Ovary (tissue), 9 donors: Measurements from ENCODE around the gene C4orf50. TPM values are rescaled to one million over a fixed set of nuclear protein-coding genes. Genes with fewer than 3 reads are reported as not detected.

Experiments used
- DNase-seq, 5 donors: peaks; one replicate each; pipeline ENCODE4 v3.0.0-alpha.2; 2019 to 2020
- H3K27ac ChIP-seq, 2 donors: fragments of 200-600 bp; one replicate each; pipeline versions ENCODE4 v1.5.1 to v1.8.0; 2019 to 2022
- H3K27me3 ChIP-seq: fragments of 200-600 bp; one replicate; pipeline ENCODE4 v1.8.0; 2022
- H3K36me3 ChIP-seq: fragments of 200-600 bp; sonication (generic); one replicate; pipeline ENCODE4 v1.5.1; 2019
- H3K4me1 ChIP-seq: one replicate; pipeline ENCODE4 v1.8.1; 2013; ENCODE audit warnings: mild to moderate bottlenecking, moderate library complexity; ENCODE audit not compliant: insufficient read depth
- H3K4me3 ChIP-seq: fragments of 200-600 bp; sonication (generic); one replicate; pipeline ENCODE4 v1.5.1; 2017
- H3K9me3 ChIP-seq, 2 donors: fragments of 200-600 bp in 1 of 2; sonication (generic) in 1 of 2; one replicate each; pipeline versions ENCODE4 v1.5.1 to v1.8.1; 2013 to 2019; ENCODE audit warnings: mild to moderate bottlenecking in 1 of 2, moderate library complexity in 1 of 2
- CTCF ChIP-seq, 3 donors: fragments of 450-650 bp in 2 of 3; fragments of 200-600 bp in 1 of 3; IDR thresholded peaks; one replicate each; pipeline versions ENCODE4 v1.5.1 to v1.8.0; 2016 to 2022; ENCODE audit warnings: antibody characterized with exemption in 3 of 3, mild to moderate bottlenecking in 1 of 3
- EP300 ChIP-seq: sonication (generic); formaldehyde crosslinking; IDR thresholded peaks from one replicate; pipeline ENCODE4 v1.6.1; 2017; ENCODE audit warnings: antibody characterized with exemption
- POLR2A ChIP-seq: fragments of 450-650 bp; IDR thresholded peaks from one replicate; pipeline ENCODE4 v1.6.1; 2017; ENCODE audit warnings: antibody characterized with exemption, mild to moderate bottlenecking, moderate library complexity
- WGBS, 3 donors: extraction: QIAGEN DNeasy Blood & Tissue Kit in 1 of 3; methylation state at CpG; one replicate each; pipeline versions ENCODE4 v1.1.5 to v1.1.7; 2013 to 2017; 5-methylcytosine and 5-hydroxymethylcytosine counted together
- intact Hi-C, 4 donors: fragments of 100-400 bp; cut with DNase I; formaldehyde crosslinking; loops; one replicate each; pipeline versions ENCODE4 v1.11.0 to v1.15.1; 2022 to 2023
- polyA plus RNA-seq, 2 donors: library from polyadenylated mRNA; stranded (reverse); fragments of 200-250 nt in 1 of 2; fragments of 350-450 nt in 1 of 2; fragmentation: Illumina TruSeq in 1 of 2; extraction: RNeasy Lipid Tissue Mini Kit (QIAGEN cat#74804) in 1 of 2; gene quantifications; one replicate each; pipeline ENCODE4 v1.2.3, GENCODE V29; 2013 to 2014
- total RNA-seq, 7 donors: library from RNA; depleted of rRNA in 2 of 7; stranded (reverse); fragments of >200 nt in 2 of 7; fragmentation: NEBNext Ultra II Directional in 3 of 7; extraction: Animal tissue kit (Norgen Biotek cat#: 25700) in 3 of 7; gene quantifications; one replicate each; pipeline versions ENCODE4 v1.1.0 to v1.2.4, GENCODE V29; 2016 to 2023
- donor health status: DM: no; HTN: no; CAD: no; lungs with moderate emphysema.
- donor health status: DM: no; HTN: no; CAD: no.
- donor health status: Bipolar disorder and iron deficiency.
- donor health status: DM: yes; HTN: yes; CAD: no.
- donor health status: DM: no; HTN: no; CAD: no.
- donor health status: DM: yes; HTN: yes; CAD: no.

C4orf50 gene
- total and polyA plus RNA-seq, 9 donors = 0.04 to 0.35 (median 0.12) TPM

DNA sequence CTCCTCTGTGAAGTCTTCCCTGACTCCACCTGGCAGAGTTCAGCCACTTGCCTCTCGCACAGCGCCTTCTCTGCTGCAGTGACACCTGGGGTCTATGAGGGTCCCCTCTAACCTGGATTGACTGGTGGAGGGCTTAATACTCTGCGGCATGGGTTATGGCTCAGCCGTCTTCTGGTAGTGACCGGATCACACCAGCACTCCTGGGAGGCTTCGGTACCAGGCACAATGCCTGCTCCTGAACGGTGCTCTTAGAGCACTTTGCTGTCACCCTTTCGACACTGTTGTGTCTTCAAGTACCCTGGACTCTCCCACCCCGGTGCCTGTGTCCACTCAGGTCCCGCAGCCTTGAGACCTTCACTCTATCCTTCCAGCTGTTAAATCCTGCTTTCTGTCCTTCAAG lies 50.0 kb downstream of the C4orf50 start:
- H3K27me3 ChIP-seq = no peaks in the 10 kb centered on the region
- no peak overlapping the region for H3K4me3 ChIP-seq
- WGBS, 3 donors = 93 to 97% (median 93%) methylated on average over 10 of the region's 10 CpGs

DNA sequence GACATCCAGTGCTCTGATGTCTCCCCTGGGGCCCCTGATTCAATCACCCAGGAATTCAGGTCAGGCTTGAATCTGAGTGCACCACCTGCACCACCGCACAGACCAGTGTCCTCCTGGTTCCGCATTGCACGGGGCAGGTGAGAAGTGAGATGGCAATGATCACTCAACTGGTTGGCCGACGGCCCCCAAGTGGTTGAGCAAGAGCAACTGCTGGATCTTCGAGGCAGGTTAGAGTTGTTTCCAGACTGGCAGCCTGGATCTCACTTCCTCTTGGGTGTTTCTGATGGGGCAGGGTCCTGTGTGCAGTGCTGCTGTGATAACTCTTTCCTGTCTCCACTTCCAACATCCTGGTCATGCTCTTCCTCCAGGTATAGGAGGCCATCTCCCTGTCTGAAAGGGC lies 50.4 kb downstream of the C4orf50 start:
- no peaks in the 10 kb centered on the region for H3K9me3 ChIP-seq
- TF ChIP-seq CTCF (IDR thresholded peaks at IDR 0.05) (no peak), EP300 (no peak), POLR2A (no peak)
- no peaks in the 10 kb centered on the region for H3K4me1 ChIP-seq
- no peaks in the 10 kb centered on the region for H3K27me3 ChIP-seq
- H3K4me3 ChIP-seq = no peak overlapping the region
- H3K27ac ChIP-seq = no peak overlapping the region
- no peak for DNase-seq
- H3K36me3 ChIP-seq = no peaks in the 10 kb centered on the region
- 43 to 70% (median 62%) methylated on average over 6 of the region's 6 CpGs for WGBS, 3 donors
- intact Hi-C loops = no loop called here

More for the DNA sequence above, 50.0 kb downstream of the C4orf50 start:
- intact Hi-C loops = no loop called here
- no peaks in the 10 kb centered on the region for H3K4me1 ChIP-seq
- no peak overlapping the region for H3K27ac ChIP-seq
- no peaks in the 10 kb centered on the region for H3K9me3 ChIP-seq
- no peak for DNase-seq
- H3K36me3 ChIP-seq = no peaks in the 10 kb centered on the region
- TF ChIP-seq POLR2A (no peak), CTCF (IDR thresholded peaks at IDR 0.05) (no peak), EP300 (no peak)

GRCh38 chr4:5965225-5965624 lies 53.0 kb downstream of the C4orf50 start:
- TF ChIP-seq POLR2A (no peak), EP300 (no peak), CTCF (IDR thresholded peaks at IDR 0.05) (no peak)
- Histone ChIP-seq H3K4me1 (no peaks in the 10 kb centered on the region), H3K27me3 (no peaks in the 10 kb centered on the region), H3K9me3 (no peaks in the 10 kb centered on the region), H3K36me3 (no peaks in the 10 kb centered on the region), H3K27ac (no peak overlapping the region), H3K4me3 (no peak overlapping the region)
- DNase-seq = no peak
- intact Hi-C loops = no loop called here
- WGBS, 3 donors = 80 to 91% (median 90%) methylated on average over 9 of the region's 9 CpGs

- intact Hi-C loops = no loop called here
- no peaks in the 10 kb centered on the region for H3K36me3 ChIP-seq
- WGBS, 3 donors = 41 to 49% (median 44%) methylated on average over 5 of the region's 5 CpGs
- H3K27ac ChIP-seq = no peak overlapping the region
- no peak for DNase-seq
- no peaks in the 10 kb centered on the region for H3K9me3 ChIP-seq
- H3K4me3 ChIP-seq = no peak overlapping the region
- no peaks in the 10 kb centered on the region for H3K4me1 ChIP-seq
- TF ChIP-seq CTCF (IDR thresholded peaks at IDR 0.05) (no peak), POLR2A (no peak), EP300 (no peak)
- H3K27me3 ChIP-seq = no peaks in the 10 kb centered on the region
Measured at GRCh38 chr4:5964030-5964429, 54.2 kb downstream of the C4orf50 start.

DNA sequence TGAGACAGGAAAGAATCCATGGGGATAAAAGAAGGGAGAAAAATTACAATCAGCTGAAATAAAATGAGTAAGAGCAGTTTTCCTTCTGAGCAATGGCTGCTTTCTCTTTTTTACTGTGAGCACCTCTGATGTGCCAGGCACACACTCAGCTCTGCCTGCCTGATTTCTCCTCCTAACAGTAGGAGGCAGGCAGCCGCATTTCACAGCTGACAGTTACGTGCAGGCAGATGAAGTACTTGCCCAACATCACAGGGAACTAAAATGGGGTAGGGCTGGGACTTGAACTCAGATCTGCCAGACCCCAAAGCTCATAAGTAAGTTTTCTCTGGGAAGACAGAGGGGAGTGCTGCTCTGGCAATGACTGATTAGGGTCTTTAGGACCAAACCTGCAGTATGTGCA lies 54.6 kb downstream of the C4orf50 start:
- WGBS, 3 donors = 33 to 51% (median 46%) methylated on average over 2 of the region's 2 CpGs
- H3K4me3 ChIP-seq = no peak overlapping the region
- H3K27me3 ChIP-seq = no peaks in the 10 kb centered on the region
- DNase-seq = no peak
- H3K36me3 ChIP-seq = no peaks in the 10 kb centered on the region
- no peaks in the 10 kb centered on the region for H3K9me3 ChIP-seq
- TF ChIP-seq POLR2A (no peak), EP300 (no peak), CTCF (IDR thresholded peaks at IDR 0.05) (no peak)
- H3K27ac ChIP-seq = no peak overlapping the region
- intact Hi-C loops = no loop called here
- no peaks in the 10 kb centered on the region for H3K4me1 ChIP-seq
